EL (cell line): Measurements from ENCODE around the gene MUC5AC.

Source experiments
- DNase-seq: peaks from one replicate; pipeline ENCODE4 v3.0.0-alpha.2; 2016

MUC5AC gene

DNA sequence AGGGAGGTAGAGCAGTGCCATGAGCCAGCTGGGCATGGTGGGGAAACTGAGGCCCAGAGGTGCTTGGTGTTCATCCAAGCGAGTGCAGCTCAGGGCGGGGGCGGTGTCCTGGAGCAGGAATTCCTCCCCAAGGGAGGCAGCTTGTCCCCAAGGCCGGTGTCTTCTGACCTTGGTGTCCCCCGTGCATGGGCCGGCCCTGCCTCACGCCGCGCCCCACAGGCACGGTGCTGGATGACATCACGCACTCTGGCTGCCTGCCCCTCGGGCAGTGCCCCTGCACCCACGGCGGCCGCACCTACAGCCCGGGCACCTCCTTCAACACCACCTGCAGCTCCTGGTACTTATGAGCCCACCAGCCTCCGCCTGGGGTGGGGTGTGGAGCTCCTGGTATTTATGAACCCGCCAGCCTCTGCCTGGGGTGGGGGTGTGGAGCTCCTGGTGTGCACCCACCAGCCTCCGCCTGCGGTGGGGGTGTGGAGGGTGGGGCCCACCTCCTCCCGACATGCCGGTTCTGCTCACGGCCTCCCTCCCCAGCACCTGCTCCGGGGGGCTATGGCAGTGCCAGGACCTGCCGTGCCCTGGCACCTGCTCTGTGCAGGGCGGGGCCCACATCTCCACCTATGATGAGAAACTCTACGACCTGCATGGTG is 71.8 kb downstream of the MUC5AC start:
- DNase-seq, result no peak

DNA sequence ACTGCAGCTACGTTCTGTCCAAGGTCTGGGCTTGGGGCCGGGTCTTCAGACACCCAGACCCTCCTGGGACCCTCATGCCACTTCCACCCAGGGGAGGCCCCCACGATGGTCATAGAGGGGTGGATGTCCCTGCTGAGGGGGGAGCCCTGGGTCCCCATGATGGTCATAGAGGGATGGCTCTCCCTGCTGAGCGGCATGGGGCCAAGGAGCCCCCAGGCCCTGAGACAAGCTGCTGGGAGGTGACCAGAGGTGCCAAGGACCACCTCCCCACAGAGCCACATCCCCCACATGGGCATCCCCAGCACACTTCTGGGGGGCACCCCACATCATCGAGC is 72.3 kb downstream of the MUC5AC start:
- no peak for DNase-seq

DNA sequence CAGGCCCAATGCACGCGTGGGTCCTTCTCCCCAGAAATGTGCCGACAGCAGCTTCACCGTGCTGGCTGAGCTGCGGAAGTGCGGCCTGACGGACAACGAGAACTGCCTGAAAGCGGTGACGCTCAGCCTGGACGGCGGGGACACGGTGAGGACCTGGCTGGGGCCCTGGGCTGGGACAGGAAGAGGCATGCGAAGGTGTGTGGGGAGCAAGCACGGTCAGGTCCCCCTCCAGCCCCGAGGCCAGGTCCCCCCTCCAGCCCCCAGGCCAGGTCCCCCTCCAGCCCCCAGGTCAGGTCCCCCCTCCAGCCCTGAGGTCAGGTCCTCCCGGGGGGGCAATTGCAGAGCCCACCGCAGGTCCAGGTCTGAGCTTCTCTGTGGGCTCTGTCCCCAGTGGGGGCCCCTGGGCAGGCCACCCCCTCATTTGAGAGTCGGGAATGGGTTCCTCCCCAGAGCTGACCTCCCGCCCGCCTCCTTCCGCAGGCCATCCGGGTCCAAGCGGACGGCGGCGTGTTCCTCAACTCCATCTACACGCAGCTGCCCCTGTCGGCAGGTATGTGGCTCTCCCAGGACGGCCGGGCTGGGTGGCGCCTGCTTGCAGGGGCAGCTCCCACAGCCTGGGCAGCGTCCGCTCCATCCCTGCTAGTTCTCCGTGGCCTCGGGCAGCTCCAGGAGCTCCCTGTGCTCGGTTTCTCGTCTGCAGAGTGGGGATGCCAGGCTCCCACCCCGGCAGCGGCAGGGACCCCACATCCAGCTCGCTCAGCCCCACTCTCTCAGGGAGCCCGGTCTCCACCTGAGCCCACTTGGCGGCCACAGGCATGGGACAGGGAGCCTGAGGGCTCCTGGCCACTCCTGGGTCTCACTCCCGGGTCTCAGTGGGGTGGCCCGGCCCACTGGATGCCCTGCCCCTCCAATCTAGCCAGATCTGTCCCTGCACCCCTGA is 73.0 kb downstream of the MUC5AC start:
- DNase-seq, result no peak

DNA sequence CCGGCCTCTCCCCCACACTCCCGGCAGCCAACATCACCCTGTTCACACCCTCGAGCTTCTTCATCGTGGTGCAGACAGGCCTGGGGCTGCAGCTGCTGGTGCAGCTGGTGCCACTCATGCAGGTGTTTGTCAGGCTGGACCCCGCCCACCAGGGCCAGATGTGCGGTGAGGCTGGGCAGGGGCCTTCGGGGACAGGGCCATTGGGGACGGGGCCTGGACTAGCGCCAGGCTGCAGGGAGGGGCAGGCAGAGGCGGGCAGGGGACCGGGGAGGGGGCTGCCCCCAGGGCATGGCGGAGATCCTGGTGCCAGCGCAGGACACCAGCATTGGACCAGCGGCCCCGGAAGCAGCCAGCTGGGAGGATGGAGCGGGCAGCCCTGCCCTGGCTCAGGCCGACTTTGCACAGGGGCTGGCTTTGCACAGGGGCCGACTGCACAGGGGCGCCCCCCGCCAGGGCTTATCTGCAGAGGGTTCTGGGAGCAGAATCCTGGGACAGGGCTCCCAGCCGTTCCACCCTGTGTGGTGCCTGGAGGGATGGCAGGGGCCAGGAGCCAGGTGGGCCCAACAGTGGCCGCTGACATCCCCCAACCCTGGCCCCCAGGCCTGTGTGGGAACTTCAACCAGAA is 73.8 kb downstream of the MUC5AC start:
- DNase-seq, result no peak

DNA sequence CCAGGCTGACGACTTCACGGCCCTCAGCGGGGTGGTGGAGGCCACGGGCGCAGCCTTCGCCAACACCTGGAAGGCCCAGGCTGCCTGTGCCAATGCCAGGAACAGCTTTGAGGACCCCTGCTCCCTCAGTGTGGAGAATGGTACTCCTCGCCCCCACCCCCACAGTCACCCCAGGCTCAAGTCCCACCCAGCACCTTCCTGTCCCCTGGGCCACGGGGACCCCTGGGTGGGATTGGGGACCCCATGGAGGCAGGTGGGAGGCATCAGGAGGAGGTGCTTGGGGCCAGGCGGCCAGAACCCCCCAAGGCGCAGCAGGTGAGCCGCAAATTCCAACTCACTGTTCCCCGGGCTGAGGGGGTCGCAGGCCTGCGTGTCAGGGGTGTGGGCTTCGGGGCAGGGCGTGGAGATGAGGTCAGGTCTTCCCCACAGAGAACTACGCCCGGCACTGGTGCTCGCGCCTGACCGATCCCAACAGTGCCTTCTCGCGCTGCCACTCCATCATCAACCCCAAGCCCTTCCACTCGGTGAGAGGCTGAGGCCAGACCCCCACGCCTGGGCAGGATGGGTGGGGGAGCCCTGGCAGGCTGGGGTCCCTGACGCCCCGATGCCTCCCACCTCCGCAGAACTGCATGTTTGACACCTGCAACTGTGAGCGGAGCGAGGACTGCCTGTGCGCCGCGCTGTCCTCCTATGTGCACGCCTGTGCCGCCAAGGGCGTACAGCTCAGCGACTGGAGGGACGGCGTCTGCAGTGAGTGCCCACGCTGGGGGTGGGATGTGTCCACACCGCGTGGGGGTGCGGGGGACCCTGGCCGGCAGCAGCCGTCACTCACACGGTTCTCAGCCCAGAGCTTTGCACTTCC is 74.5 kb downstream of the MUC5AC start:
- no peak for DNase-seq

DNA sequence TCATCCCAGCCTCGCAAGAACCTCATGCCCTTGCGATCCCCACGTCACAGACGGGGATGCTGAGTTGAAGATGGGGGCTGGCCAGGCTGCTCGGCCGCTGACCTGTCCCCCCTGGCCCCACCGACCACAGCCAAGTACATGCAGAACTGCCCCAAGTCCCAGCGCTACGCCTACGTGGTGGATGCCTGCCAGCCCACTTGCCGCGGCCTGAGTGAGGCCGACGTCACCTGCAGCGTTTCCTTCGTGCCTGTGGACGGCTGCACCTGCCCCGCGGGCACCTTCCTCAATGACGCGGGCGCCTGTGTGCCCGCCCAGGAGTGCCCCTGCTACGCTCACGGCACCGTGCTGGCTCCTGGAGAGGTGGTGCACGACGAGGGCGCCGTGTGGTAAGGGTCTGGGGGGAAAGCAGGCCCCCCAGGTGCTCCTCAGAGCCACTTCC is 75.1 kb downstream of the MUC5AC start:
- no peak for DNase-seq

DNA sequence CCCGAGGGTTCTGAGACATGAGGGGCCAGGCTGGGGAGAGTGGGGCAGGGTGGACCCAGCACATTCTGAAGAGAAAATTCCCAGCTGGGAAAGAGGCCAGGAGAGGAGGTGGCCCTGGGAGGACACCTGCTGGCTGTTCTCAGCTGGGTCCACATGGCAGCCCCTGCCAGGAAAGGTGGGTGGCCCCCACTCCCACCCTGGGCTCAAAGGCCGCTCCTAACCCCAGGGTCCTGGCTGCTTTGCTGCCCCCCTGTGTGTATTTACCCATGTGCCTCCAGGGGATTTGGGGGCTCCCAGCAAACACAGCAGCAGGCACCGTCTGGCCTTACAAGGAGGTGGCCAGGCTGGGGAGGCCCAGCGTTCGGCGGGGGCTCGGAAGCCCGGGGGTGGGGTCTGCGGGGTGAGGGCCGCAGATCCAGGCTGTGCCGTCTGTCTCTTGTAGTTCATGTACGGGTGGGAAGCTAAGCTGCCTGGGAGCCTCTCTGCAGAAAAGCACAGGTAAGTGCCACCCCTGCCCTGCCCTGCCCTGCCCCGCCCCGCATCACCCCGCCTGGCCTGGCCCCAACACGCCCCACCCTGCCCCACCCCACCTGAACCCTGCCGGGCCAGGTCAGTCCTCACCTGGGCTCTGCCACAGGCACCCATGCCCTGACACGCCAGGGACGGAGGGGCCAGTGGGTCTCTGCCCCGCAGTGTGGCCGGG is 75.7 kb downstream of the MUC5AC start:
- DNase-seq, result no peak

DNA sequence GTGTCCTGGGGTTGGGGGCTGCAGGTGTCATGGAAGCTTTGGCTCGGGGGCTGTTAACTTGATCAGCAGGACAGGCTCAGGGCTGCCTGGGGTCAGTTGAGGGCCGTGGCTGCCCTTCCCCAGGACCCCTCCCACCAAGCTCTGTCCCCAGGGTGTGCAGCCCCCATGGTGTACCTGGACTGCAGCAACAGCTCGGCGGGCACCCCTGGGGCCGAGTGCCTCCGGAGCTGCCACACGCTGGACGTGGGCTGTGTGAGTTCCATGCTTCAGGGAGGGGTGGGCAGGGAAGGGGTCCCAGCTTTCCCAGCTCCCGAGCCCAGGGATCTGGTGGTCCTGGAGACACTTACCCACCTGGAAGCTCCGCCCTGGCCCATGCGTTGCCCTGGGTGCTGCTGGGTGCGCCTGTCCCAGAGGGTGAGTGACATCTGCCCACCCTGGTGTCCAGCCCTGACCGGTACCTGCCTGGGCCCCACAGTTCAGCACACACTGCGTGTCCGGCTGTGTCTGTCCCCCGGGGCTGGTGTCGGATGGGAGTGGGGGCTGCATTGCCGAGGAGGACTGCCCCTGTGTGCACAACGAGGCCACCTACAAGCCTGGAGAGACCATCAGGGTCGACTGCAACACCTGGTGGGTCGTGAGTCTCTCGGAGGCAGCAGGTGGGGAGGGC is 76.4 kb downstream of the MUC5AC start:
- DNase-seq, result no peak

DNA sequence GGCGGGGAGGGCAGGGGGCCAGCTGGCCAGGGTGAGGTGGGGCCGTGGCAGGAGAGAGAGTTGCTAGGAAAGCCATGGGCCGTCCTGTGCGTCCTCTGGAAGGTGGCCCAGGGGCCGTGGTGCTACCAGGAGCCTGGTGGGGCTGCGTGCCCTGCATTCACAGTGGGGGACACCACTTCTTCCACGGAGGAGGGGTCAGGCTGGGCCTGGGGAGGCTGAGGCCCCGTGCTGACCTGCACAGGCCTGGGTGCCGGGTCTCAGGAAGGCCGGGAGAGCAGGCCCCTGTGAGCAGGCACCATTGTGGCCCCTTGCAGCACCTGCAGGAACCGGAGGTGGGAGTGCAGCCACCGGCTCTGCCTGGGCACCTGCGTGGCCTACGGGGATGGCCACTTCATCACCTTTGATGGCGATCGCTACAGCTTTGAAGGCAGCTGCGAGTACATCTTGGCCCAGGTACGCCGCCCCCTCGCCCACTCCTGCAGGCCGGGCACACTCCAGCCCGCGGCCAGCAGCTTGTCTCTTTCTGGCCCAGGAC is 77.1 kb downstream of the MUC5AC start:
- no peak for DNase-seq

DNA sequence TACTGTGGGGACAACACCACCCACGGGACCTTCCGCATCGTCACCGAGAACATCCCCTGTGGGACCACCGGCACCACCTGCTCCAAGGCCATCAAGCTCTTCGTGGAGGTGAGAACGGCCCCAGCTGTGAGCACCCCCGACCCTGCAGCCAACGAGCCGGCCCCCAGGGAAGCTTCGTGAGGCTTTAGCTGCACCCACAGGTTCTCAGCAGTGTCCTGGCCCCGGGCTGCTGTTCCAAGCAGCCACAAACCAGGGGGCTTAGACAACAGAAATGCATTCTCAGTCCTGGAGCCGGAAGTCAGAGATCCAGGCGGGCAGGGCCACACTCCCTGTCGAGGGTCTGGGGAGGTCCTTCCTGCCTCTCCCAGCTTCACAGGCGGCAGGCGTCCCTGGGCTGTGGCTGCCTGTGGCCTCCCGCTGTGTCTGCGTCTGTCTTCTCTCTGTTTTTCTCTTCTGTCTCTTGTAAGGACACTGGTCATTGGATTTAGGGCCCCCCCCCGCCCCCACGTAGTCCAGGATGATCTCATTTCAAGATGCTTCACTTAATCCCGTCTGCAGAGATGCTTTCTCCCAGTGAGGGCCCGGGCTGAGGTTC is 77.7 kb downstream of the MUC5AC start:
- no peak for DNase-seq

DNA sequence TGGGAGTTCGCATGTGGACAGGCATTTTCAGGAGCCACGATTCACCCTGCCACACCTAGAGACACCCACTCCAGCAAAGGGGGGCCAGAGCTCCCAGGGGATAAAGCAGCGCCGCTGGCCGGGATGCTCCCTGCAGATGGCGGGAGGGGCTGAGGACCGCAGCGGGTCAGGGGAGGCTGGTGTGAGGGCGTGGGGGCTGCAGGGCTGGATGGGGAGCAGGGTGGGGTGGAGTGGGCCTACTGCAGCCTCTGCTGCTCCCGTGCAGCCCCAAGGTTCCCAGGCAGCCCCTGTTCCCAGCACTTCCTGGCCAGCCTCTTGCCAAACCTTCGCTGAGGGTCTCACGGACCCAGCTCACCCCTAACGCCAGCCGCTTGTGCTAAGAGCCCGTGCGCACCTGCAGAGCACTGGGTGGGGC is 78.2 kb downstream of the MUC5AC start:
- no peak for DNase-seq

DNA sequence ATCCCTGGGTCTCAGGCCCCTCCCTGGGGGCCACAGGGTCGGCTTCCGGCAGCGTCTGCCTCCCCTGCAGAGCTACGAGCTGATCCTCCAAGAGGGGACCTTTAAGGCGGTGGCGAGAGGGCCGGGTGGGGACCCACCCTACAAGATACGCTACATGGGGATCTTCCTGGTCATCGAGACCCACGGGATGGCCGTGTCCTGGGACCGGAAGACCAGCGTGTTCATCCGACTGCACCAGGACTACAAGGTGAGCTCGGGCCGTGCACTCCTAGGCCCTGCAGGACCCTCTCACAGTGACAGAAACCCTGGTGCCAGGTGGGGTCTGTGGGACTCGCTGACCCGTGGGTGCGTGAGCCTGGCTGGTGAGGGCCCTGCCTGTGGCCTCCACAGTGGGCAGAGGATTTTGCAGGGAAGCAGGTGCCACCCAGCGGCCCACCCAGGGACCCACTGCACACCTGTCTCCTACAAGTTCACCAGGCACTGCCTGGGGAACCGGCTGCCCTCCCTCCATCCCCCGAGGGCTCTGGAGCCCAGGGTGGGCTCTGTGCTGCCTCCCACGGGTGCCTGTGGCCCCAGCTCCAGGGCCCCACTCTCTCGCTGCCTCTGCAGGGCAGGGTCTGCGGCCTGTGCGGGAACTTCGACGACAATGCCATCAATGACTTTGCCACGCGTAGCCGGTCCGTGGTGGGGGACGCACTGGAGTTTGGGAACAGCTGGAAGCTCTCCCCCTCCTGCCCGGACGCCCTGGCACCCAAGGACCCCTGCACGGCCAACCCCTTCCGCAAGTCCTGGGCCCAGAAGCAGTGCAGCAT is 78.8 kb downstream of the MUC5AC start:
- no peak for DNase-seq

DNA sequence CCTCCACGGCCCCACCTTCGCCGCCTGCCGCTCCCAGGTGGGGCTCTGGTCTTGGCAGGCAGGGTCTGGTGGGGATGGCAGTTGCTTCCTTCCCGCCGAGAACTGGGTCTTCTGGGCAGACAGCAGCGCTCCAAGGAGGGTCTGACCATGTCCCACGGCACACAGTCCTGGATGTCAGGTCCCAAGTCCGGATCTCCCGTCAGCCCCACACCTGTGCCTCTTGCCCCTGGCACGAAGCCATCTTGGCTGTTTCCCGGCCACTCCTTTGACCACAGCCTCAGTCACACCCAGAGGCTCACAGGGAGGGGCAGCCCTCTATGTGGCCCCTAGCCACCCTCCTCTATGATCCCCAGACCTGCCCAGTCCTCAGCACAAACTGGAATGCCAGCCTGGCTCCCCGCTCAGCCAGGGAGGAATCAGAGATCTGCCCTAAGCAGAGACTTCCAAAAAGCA is 79.4 kb downstream of the MUC5AC start:
- no peak for DNase-seq

DNA sequence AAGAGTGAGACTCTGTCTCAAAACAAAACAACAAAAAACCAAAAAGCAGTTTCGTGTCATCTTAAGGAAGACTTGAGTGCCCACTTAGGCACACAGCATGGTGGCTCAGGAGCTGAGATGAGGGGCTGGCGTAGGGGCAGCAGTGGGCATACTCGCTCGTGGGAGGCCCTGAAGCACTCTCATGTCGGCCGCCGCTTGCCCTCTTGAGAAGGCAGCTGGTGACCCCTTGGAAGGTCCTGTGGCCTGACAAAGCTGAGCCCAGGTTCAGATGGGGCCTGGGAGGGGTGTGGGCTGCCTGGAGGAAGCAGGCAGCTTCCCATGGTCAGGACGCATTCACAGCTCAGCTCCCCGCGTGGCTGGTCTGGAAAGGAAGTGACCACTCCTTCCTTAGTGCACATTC is 80.1 kb downstream of the MUC5AC start:
- DNase-seq, result no peak

DNA sequence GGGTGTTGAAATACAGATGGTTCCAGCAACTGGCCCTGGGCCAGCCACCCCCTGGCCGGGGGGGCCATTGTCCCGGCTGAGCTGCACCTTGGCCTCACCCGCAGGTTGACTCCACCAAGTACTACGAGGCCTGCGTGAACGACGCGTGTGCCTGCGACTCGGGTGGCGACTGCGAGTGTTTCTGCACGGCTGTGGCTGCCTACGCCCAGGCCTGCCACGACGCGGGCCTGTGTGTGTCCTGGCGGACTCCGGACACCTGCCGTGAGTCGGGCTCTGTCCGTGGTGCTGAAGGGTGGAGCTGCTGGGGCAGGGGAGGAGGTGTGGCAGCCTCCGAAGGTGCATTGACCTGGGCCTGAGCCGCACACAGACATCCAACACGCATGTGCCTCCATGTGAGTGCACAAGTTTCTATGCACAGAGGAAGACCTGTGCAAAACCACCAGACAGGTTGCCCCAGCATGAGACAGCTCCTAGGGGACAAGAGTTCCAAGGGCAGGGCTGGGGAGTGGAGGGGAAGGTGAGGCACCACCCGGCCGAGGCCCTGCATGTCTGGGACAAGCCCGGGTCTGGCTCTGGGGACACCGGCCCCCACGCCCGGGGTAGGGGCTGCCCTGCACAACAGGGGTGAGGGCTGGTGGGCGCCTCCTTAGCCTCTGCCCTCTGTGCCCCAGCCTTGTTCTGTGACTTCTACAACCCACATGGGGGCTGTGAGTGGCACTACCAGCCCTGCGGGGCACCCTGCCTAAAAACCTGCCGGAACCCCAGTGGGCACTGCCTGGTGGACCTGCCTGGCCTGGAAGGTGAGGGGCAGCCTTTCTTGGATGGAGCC is 81.2 kb downstream of the MUC5AC start:
- DNase-seq, result no peak

DNA sequence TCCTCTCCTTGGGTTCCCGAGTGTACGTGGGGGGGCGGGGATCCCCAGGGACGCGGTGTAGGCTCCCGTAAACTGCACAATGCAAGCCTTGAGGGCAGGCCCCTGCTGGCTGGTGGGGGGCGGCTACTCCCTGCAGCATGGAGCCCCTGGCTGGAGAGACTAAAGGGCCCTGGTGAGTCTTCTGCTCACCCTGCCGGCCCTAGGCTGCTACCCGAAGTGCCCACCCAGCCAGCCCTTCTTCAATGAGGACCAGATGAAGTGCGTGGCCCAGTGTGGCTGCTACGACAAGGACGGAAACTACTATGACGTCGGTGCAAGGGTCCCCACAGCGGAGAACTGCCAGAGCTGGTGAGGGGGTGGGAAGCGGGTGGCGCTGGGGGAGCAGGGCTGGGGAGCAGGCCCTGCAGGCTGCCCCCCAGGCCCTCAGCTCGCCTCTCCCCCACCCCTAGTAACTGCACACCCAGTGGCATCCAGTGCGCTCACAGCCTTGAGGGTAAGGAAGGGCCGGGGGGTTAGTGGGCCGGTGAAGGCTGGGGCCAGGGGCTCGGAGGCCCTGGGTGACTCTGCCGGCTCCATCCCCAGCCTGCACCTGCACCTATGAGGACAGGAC is 81.9 kb downstream of the MUC5AC start:
- DNase-seq, result no peak

DNA sequence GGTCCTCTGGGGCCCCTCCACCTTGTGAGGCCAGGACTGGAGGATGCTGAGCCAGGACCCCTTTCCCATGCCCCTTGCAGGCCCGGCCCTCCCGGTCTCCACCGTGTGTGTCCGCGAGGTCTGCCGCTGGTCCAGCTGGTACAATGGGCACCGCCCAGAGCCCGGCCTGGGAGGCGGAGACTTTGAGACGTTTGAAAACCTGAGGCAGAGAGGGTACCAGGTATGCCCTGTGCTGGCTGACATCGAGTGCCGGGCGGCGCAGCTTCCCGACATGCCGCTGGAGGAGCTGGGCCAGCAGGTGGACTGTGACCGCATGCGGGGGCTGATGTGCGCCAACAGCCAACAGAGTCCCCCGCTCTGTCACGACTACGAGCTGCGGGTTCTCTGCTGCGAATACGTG is 83.0 kb downstream of the MUC5AC start:
- no peak for DNase-seq

DNA sequence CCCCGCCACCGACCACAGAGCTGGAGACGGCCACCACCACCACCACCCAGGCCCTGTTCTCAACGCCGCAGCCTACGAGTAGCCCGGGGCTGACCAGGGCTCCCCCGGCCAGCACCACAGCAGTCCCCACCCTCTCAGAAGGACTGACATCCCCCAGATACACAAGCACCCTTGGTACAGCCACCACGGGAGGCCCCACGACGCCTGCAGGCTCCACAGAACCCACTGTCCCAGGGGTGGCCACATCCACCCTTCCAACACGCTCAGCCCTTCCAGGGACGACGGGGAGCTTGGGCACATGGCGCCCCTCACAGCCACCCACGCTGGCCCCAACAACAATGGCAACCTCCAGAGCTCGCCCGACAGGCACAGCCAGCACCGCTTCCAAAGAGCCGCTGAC is 84.0 kb downstream of the MUC5AC start:
- DNase-seq, result no peak

DNA sequence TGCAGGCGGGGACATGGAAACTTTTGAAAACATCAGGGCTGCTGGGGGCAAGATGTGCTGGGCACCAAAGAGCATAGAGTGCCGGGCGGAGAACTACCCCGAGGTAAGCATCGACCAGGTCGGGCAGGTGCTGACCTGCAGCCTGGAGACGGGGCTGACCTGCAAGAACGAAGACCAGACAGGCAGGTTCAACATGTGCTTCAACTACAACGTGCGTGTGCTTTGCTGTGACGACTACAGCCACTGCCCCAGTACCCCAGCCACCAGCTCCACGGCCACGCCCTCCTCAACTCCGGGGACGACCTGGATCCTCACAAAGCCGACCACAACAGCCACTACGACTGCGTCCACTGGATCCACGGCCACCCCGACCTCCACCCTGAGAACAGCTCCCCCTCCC is 84.5 kb downstream of the MUC5AC start:
- no peak for DNase-seq
